Measurements from ENCODE around the gene CSAD. TPM values are rescaled to one million over a fixed set of nuclear protein-coding genes. Genes with fewer than 3 reads are reported as not detected.

Gene CSAD
- total RNA-seq, 1 donor, result 9.4 TPM

- H3K4me2 ChIP-seq (ENCODE audit: insufficient read depth, low read length), result peak overlapping the region; percentile 99
- H3K36me3 ChIP-seq (ENCODE audit: insufficient read depth, low read length), result peaks cover 5% of the 10 kb centered on the region
- no peaks in the 10 kb centered on the region for H4K20me1 ChIP-seq (ENCODE audit: insufficient read depth, low read length)
- peaks cover 67% of the 10 kb centered on the region for H3K4me1 ChIP-seq (ENCODE audit: insufficient read depth, low read length)
- peak; percentile 98 for DNase-seq (ENCODE audit: insufficient read length, low spot score, missing footprints)
- H3K79me2 ChIP-seq (ENCODE audit: insufficient read depth, low read length), result peaks cover 46% of the 10 kb centered on the region
- H3K9me3 ChIP-seq (ENCODE audit: low read depth, low read length), result no peaks in the 10 kb centered on the region
- peak overlapping the region; percentile 71 for H2AFZ ChIP-seq (ENCODE audit: low read length)
- TF ChIP-seq CTCF (IDR thresholded peaks at IDR 0.05; ENCODE audit: extremely low read depth, low read depth, low read length), result no peak
- H3K4me3 ChIP-seq (ENCODE audit: insufficient read depth, low read length), result peak overlapping the region; percentile 89
- H3K27me3 ChIP-seq (ENCODE audit: insufficient read depth, low read length), result no peaks in the 10 kb centered on the region
- peak overlapping the region; percentile 93 for H3K27ac ChIP-seq (ENCODE audit: low read depth, low read length)
These were observed 39.4 kb upstream of the CSAD start for GRCh38 chr12:53219956-53220693.

GRCh38 chr12:53219292-53219955 is 38.7 kb upstream of the CSAD start:
- Histone ChIP-seq H3K4me3 (ENCODE audit: insufficient read depth, low read length) (peak overlapping the region; percentile 89), H3K36me3 (ENCODE audit: insufficient read depth, low read length) (peaks cover 10% of the 10 kb centered on the region), H3K4me2 (ENCODE audit: insufficient read depth, low read length) (peak overlapping the region; percentile 99), H3K4me1 (ENCODE audit: insufficient read depth, low read length) (peaks cover 60% of the 10 kb centered on the region), H4K20me1 (ENCODE audit: insufficient read depth, low read length) (peaks cover 1% of the 10 kb centered on the region), H3K79me2 (ENCODE audit: insufficient read depth, low read length) (peaks cover 52% of the 10 kb centered on the region), H2AFZ (ENCODE audit: low read length) (peak overlapping the region; percentile 60), H3K9me3 (ENCODE audit: low read depth, low read length) (no peaks in the 10 kb centered on the region), H3K27me3 (ENCODE audit: insufficient read depth, low read length) (no peaks in the 10 kb centered on the region), H3K27ac (ENCODE audit: low read depth, low read length) (peak overlapping the region; percentile 93)
- DNase-seq (ENCODE audit: insufficient read length, low spot score, missing footprints), result peak; percentile 96
- TF ChIP-seq CTCF (IDR thresholded peaks at IDR 0.05; ENCODE audit: extremely low read depth, low read depth, low read length), result no peak

- Histone ChIP-seq H2AFZ (ENCODE audit: low read length) (no peak overlapping the region), H3K27ac (ENCODE audit: low read depth, low read length) (peak overlapping the region; percentile 93), H3K79me2 (ENCODE audit: insufficient read depth, low read length) (peaks cover 54% of the 10 kb centered on the region), H3K4me1 (ENCODE audit: insufficient read depth, low read length) (peaks cover 55% of the 10 kb centered on the region), H3K36me3 (ENCODE audit: insufficient read depth, low read length) (peaks cover 17% of the 10 kb centered on the region), H3K27me3 (ENCODE audit: insufficient read depth, low read length) (no peaks in the 10 kb centered on the region), H3K4me2 (ENCODE audit: insufficient read depth, low read length) (peak overlapping the region; percentile 99), H4K20me1 (ENCODE audit: insufficient read depth, low read length) (peaks cover 5% of the 10 kb centered on the region), H3K9me3 (ENCODE audit: low read depth, low read length) (no peaks in the 10 kb centered on the region), H3K4me3 (ENCODE audit: insufficient read depth, low read length) (peak overlapping the region; percentile 89)
- DNase-seq (ENCODE audit: insufficient read length, low spot score, missing footprints), result peak; percentile 96
- no peak for TF ChIP-seq CTCF (IDR thresholded peaks at IDR 0.05; ENCODE audit: extremely low read depth, low read depth, low read length)
These were observed 38.0 kb upstream of the CSAD start for GRCh38 chr12:53218551-53219291.
